NB4 (cell line): ENCODE data around the gene SEC16A.

ENCODE experiments used
- DNase-seq: peaks from one replicate; pipeline ENCODE4 v3.0.0; 2010; ENCODE audit warnings: low read depth
- H3K4me3 ChIP-seq: one replicate; pipeline ENCODE4 v1.5.1; 2011; ENCODE audit warnings: mild to moderate bottlenecking, low read depth, low read length, moderate library complexity
- MYC ChIP-seq: IDR thresholded peaks from 2 replicates; pipeline ENCODE4 v1.6.1; 2011; ENCODE audit warnings: low read depth, low read length
- POLR2A ChIP-seq: IDR thresholded peaks from 2 replicates; pipeline ENCODE4 v1.6.1; 2011; ENCODE audit warnings: mild to moderate bottlenecking; ENCODE audit not compliant: insufficient read length; ENCODE audit errors: extremely low read depth
- TF ChIP-seq, protein P1 (sequence below): IDR thresholded peaks from one replicate; pipeline ENCODE4 v1.5.1; 2012; ENCODE audit warnings: low read depth, low read length
- TF ChIP-seq, protein P2 (sequence below): IDR thresholded peaks from 2 replicates; pipeline ENCODE4 v1.6.1; 2011; ENCODE audit warnings: low read depth, low read length

Gene SEC16A

GRCh38 chr9:136510561-136510960 lies 27.7 kb upstream of the SEC16A start:
- TF ChIP-seq, protein P1, sequence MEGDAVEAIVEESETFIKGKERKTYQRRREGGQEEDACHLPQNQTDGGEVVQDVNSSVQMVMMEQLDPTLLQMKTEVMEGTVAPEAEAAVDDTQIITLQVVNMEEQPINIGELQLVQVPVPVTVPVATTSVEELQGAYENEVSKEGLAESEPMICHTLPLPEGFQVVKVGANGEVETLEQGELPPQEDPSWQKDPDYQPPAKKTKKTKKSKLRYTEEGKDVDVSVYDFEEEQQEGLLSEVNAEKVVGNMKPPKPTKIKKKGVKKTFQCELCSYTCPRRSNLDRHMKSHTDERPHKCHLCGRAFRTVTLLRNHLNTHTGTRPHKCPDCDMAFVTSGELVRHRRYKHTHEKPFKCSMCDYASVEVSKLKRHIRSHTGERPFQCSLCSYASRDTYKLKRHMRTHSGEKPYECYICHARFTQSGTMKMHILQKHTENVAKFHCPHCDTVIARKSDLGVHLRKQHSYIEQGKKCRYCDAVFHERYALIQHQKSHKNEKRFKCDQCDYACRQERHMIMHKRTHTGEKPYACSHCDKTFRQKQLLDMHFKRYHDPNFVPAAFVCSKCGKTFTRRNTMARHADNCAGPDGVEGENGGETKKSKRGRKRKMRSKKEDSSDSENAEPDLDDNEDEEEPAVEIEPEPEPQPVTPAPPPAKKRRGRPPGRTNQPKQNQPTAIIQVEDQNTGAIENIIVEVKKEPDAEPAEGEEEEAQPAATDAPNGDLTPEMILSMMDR = no peak
- TF ChIP-seq, protein P2, sequence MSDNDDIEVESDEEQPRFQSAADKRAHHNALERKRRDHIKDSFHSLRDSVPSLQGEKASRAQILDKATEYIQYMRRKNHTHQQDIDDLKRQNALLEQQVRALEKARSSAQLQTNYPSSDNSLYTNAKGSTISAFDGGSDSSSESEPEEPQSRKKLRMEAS = no peak
- TF ChIP-seq MYC (no peak), POLR2A (no peak)
- DNase-seq = no peak
- no peak overlapping the region for H3K4me3 ChIP-seq

DNA sequence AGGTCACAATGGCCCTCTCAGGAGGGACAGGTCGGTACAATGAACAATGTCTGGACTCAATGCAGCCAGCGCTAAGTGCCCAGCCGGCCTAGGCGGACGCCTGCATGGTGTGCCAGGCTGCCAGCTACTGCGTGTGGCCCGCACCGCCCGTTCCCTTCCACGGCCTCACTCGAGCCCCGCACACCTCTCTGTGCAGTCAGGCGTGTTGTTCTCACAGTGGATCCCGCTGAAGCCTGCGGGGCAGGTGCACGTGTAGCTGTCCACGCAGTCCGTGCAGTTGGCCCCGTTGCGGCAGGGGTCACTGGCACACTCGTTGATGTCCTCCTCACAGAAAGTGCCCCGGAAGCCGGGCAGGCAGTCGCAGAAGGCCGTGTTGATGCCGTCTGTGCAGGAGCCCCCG lies 26.7 kb upstream of the SEC16A start:
- TF ChIP-seq, protein P2 = no peak
- no peak for TF ChIP-seq POLR2A
- TF ChIP-seq MYC = no peak
- TF ChIP-seq, protein P1 = no peak
- H3K4me3 ChIP-seq = no peak overlapping the region
- no peak for DNase-seq

DNA sequence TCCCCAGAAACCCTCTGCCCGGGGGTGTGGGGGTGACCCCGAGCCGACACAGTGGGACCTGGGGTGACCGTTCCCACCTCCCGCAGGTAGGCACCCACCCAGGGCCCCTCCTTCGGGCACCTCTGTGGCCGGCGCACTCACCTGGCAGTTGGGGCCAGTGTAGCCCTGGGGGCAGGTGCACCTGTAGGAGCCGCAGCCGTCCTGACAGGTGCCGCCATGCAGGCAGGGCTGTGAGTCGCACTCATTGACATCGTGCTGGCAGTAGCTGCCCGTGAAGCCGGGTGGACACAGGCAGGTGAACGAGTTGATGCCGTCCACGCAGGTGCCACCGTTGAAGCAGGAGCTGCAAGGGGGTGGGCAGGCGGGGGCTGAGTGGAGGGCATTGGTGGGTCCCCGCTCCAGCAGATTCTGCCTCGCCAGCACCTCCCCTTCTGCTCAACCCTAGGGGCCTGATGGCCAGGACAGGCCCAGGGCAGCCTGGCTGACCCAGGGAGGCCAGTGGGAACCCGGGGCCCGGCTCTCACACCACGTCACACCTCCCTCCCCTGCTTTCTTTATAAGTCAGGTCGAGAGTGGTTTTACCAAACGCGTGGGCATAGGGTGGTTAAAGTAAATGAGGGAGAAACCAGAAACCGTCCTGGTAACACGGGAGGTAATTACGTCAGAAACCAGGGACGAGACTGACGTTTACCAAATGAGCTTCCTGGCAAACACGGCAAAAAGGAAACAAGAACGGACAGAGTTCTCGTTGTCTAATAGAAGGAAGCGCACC lies 26.1 kb upstream of the SEC16A start:
- no peak overlapping the region for H3K4me3 ChIP-seq
- DNase-seq = no peak
- no peak for TF ChIP-seq MYC
- no peak for TF ChIP-seq POLR2A
- TF ChIP-seq, protein P1 = no peak

GRCh38 chr9:136507992-136508375 lies 25.1 kb upstream of the SEC16A start:
- TF ChIP-seq MYC (no peak), POLR2A (no peak)
- TF ChIP-seq, protein P1 = no peak
- TF ChIP-seq, protein P2 = no peak
- H3K4me3 ChIP-seq = no peak overlapping the region
- no peak for DNase-seq

DNA sequence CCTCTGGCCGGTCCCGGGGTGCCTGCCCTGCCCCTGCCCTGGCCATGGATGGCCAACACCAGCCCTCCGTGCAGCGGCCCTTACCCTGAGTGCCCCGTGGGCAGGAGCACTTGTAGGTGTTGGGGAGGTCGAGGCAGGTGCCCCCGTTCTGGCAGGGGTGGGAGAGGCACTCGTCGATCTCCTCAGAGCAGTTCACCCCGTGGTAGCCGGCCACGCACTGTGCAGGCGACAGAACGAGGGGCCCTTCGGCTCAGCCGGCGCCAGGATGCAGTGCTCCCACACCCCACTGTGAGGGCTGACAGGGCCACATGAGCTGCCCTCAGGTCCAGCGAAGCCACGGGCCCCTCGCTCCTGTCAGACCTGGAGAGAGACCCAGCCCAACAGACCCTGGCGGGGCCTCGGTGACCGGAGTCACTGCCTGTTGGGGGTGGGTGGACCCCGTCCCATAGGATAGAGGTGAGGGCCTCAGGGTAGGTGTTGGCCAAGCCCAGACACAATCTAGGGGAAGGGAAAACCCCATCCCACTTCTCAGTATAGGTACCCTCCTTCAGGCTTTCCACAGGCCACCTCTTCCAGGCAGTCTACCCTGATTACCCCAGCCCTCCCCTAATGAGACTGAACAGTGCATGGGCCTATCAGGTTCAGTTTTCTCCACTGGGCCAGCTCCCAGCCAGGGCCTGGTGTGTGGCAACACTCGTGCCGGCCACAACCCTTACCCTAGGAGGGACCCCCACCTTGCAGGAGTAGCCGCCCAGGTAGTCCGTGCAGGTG lies 24.6 kb upstream of the SEC16A start:
- no peak for TF ChIP-seq POLR2A
- no peak overlapping the region for H3K4me3 ChIP-seq
- DNase-seq = no peak

DNA sequence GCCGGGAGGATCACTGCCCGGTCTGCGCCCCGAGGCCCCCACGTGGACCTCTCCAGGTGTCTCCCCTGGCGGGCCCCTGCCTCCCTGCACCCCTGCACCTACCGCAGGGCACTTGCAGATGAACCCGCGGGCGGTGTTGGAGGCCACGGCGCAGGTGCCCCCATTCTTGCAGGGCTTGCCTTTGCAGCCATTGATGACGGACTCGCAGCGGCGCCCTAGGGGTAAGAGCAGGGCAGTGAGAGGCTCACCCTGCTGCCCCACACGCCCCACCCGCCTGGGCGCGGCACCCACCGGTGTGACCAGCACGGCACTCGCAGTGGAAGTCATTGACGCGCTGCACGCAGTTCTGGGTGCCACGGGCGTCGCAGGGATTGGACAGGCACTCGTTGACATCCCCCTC lies 23.6 kb upstream of the SEC16A start:
- DNase-seq = no peak
- no peak overlapping the region for H3K4me3 ChIP-seq
- TF ChIP-seq POLR2A (no peak), MYC (no peak)
- TF ChIP-seq, protein P1 = no peak
- TF ChIP-seq, protein P2 = no peak
